HUES48 (cell line): Measurements from ENCODE around the gene KIF20A.
A peak's percentile ranks its signal among the peaks of the same experiment; 100 is the strongest.

Experiments
- H3K27ac ChIP-seq: one replicate; pipeline ENCODE4 v1.7.0; 2013; ENCODE audit warnings: low read depth, low read length, inconsistent platforms
- H3K27me3 ChIP-seq: 2 replicates; pipeline ENCODE4 v1.6.1; 2013; ENCODE audit warnings: mild to moderate bottlenecking, low read length; ENCODE audit not compliant: control insufficient read depth, insufficient read depth
- H3K36me3 ChIP-seq: 2 replicates; pipeline ENCODE4 v1.6.1; 2013; ENCODE audit warnings: low read length; ENCODE audit not compliant: control insufficient read depth, insufficient read depth
- H3K4me1 ChIP-seq: 2 replicates; pipeline ENCODE4 v1.6.1; 2013; ENCODE audit warnings: mild to moderate bottlenecking, low read length; ENCODE audit not compliant: control insufficient read depth, insufficient read depth
- H3K4me3 ChIP-seq: 2 replicates; pipeline ENCODE4 v1.5.1; 2013; ENCODE audit warnings: mild to moderate bottlenecking, low read depth, low read length
- H3K9ac ChIP-seq: 2 replicates; pipeline ENCODE4 v1.6.1; 2013; ENCODE audit warnings: mild to moderate bottlenecking, low read depth, low read length, moderate library complexity
- H3K9me3 ChIP-seq: 2 replicates; pipeline ENCODE4 v1.6.1; 2013; ENCODE audit warnings: low read length; ENCODE audit not compliant: control insufficient read depth, insufficient read depth

KIF20A gene

DNA sequence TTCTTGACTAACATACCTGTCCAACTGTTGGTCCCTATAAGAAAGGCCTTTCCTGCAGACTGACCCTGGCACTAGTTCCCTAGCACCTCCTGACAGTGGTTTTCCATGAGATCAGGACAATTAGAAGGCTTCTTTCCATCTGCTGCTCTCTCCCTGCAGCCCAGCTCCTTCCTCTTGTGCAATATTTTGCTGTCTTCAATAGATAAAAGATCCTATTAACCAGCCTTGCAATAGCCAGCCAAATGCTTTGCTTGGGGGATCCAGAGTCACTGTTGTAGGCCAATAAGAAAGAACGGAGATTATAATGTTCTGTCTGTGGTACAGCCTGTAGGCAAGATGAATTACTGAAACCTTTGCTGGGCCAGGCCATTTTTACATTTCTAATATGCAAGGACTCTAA lies 21.3 kb upstream of the KIF20A start:
- Histone ChIP-seq H3K27ac (no peak overlapping the region), H3K9ac (no peak overlapping the region), H3K4me3 (no peak overlapping the region), H3K36me3 (peaks cover 62% of the 10 kb centered on the region), H3K9me3 (no peaks in the 10 kb centered on the region), H3K27me3 (no peaks in the 10 kb centered on the region), H3K4me1 (no peaks in the 10 kb centered on the region)

DNA sequence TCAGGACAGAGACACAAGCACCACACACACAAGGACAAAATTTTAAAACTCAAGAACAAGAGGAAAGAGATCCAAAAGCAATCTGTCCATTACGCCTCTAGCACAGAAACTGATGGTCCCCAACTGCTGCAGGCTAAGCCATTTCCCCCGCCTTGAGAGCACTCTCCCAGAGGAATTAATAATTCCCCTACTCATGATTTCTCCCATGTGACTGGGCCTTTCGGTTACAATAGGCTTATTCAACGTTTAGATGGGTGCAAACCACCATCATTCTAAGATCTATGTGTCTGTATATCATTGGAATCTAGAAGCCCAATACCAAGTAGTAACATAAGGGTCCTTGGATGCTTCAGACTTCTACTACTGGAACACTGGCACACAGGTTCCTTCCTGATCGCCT lies 19.2 kb upstream of the KIF20A start:
- Histone ChIP-seq H3K4me1 (no peaks in the 10 kb centered on the region), H3K9me3 (no peaks in the 10 kb centered on the region), H3K27ac (no peak overlapping the region), H3K9ac (no peak overlapping the region), H3K4me3 (no peak overlapping the region), H3K36me3 (peaks cover 83% of the 10 kb centered on the region), H3K27me3 (no peaks in the 10 kb centered on the region)

DNA sequence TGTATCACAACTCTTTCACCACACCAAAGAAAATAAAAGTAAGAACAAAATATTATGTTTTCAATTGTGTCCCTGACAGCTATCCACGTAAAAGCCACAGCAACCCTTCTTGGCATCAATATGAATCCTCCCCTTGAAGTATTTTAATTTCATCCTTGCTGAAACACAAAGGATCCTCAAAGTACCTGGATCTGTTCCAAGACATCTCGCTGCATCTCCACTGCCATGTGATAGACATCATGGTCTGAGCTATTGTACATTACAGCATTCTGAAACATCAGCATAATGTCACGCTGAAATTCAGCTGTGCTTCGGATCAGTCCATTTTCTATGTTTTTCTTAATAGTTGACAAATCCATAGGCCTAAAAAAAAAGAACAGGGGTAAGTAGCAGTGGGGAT lies 18.2 kb upstream of the KIF20A start:
- H3K4me1 ChIP-seq: no peaks in the 10 kb centered on the region
- H3K36me3 ChIP-seq: peaks cover 93% of the 10 kb centered on the region
- no peak overlapping the region for H3K9ac ChIP-seq
- no peak overlapping the region for H3K4me3 ChIP-seq
- H3K9me3 ChIP-seq: no peaks in the 10 kb centered on the region
- no peaks in the 10 kb centered on the region for H3K27me3 ChIP-seq
- no peak overlapping the region for H3K27ac ChIP-seq

DNA sequence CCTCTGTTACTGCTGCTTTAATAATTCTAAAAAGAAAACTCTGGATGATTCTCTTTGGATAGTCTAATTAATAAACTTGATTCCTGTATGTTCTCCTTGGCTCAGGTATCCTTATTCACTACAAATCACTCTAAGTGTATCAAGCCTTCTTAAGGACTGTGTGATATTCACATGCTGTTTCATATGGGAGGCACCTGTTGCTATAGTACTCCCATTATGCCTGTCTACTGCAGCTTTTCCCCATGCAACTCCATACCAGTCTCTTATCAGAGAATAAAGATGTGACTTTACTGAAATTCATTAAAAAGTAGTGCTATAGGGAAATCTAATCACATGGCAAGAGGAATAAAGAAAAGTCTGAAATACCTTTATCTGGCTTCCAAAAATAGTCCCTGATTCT lies 15.2 kb upstream of the KIF20A start:
- Histone ChIP-seq H3K27me3 (no peaks in the 10 kb centered on the region), H3K4me1 (no peaks in the 10 kb centered on the region), H3K4me3 (no peak overlapping the region), H3K27ac (no peak overlapping the region), H3K9ac (no peak overlapping the region), H3K9me3 (no peaks in the 10 kb centered on the region), H3K36me3 (peaks cover 100% of the 10 kb centered on the region)

DNA sequence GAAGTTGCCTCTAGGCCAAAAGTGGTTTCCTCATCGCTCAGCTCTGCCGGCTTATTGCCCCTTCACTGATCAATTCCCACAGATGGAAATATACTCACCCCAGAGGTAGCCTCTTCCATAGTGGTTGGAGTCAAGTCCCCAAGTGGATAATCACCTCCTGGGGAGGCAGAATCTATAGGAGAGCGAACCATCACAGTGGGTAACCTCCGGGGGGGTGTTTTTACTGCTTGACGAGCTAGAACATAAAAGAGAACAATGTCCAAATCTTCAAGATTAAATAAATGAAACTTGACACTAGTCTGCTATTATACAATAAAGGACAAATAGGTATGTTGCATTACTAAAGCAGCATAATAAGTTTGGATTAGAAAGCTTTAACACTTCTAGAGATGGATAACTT lies 9.8 kb upstream of the KIF20A start:
- Histone ChIP-seq H3K36me3 (peaks cover 99% of the 10 kb centered on the region), H3K27me3 (no peaks in the 10 kb centered on the region), H3K27ac (no peak overlapping the region), H3K9me3 (no peaks in the 10 kb centered on the region), H3K4me3 (no peak overlapping the region), H3K9ac (no peak overlapping the region), H3K4me1 (no peaks in the 10 kb centered on the region)

DNA sequence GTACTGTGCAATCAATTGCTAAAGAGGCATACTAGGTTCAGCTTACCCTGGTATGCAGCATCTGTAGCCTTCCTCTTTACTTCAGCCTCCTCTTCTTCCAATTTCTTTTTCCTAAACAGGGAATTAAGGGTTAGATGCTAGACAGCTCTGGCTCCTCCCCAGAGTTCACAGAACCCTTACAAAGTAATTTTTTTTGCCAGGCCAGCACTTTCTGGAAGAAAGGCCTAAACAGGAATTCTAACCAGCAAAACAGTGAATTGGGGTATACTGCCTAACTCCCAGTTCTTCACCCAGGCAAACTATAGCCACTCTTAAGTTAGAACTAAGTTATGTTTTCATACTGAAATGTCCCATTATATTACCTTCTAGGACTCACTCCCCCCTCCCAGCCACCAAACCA lies 8.6 kb upstream of the KIF20A start:
- Histone ChIP-seq H3K9me3 (no peaks in the 10 kb centered on the region), H3K9ac (no peak overlapping the region), H3K36me3 (peaks cover 99% of the 10 kb centered on the region), H3K4me3 (no peak overlapping the region), H3K27me3 (no peaks in the 10 kb centered on the region), H3K4me1 (no peaks in the 10 kb centered on the region), H3K27ac (no peak overlapping the region)

DNA sequence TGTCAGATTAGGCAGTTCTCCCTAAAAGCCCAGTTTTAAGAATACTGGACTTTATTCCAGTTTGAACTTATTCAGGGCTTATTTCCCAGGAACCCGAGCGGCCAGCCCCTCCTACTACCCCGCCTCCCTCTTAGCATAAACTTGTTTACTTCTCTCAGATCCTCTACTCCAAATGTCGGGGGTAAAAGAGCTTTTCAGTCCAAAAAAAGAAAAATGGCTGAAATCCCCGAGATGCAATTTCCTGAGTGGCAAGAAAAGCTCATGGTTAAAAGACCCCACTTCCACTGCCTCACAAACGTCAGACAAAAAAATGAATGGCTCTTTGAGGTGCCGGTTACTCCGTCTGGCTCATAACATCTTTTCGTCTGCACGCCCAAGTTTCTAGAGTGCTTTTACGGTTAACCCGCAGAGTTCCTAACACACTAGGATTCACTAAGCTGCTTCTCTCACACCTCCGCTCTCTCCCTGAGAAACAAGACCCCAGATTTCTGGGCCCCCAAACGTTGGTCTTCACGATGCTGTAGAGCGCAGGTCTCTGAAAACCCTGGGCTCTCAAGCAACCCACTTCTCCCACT lies 884 bp upstream of the KIF20A start:
- H3K4me1 ChIP-seq: 0 out of 2 replicates have a peak, but pooled peaks cover 3% of the 10 kb centered on the region
- H3K9me3 ChIP-seq: no peaks in the 10 kb centered on the region
- peaks cover 60% of the 10 kb centered on the region for H3K36me3 ChIP-seq
- peak overlapping the region; percentile 85 for H3K9ac ChIP-seq
- no peaks in the 10 kb centered on the region for H3K27me3 ChIP-seq
- peak overlapping the region; percentile 92 for H3K27ac ChIP-seq
- H3K4me3 ChIP-seq: peak overlapping the region; percentile 87

DNA sequence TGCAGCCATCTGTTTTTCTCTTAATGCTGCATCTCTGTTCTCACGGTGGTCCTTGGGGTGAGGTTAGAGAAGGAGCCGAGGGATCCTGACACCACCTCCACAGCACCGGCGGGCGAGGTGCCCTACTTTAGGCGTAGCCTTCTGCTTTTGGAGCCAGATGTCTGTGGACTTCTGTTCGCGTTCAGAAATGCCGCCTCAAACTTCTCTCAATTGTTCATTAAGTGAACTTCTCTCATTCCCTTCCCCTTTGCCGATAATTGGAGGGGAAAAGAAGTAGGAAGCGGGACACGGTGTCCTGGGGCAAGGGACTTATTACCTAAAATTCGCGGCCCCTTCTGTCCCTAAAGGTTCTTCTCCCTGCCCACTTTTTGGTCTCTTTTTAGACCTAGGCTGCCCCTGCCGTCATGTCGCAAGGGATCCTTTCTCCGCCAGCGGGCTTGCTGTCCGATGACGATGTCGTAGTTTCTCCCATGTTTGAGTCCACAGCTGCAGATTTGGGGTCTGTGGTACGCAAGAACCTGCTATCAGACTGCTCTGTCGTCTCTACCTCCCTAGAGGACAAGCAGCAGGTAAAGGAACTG lies 455 bp downstream of the KIF20A start:
- H3K9ac ChIP-seq: peak overlapping the region; percentile 88
- peak overlapping the region; percentile 87 for H3K4me3 ChIP-seq
- peak overlapping the region; percentile 92 for H3K27ac ChIP-seq
- peaks cover 60% of the 10 kb centered on the region for H3K36me3 ChIP-seq
- H3K4me1 ChIP-seq: 0 out of 2 replicates have a peak, but pooled peaks cover 3% of the 10 kb centered on the region
- no peaks in the 10 kb centered on the region for H3K27me3 ChIP-seq
- no peaks in the 10 kb centered on the region for H3K9me3 ChIP-seq

DNA sequence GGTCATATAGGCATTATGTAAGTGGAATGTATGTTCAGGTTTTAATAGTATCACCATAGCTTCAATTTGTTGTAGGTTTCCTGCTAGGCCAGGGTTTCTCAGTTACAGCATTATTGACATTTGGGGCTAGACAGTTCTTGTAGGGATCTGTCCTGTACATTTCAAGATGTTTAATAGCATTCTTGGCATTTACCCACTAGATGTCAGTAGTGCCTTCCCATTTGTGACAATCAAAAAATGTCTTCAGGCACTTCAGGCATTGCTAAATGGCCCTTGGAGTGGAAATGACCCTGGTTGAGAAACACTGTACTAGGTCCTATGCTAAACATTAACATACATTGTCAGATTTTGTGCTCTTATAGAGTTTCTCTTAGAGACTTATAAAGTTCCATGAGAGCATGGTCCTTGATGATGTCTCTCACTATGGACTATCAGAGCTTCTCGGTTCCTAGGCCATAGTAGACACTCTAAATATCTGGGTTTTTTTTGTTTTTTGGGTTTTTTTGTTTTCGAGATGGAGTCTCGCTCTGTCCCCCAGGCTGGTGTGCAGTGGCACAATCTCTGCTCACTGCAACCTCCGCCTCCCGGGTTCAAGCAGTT lies 1.4 kb downstream of the KIF20A start:
- Histone ChIP-seq H3K9ac (0 out of 2 replicates have a peak overlapping the region, but pooled peaks have one; percentile 88), H3K27me3 (no peaks in the 10 kb centered on the region), H3K4me1 (0 out of 2 replicates have a peak, but pooled peaks cover 3% of the 10 kb centered on the region), H3K4me3 (peak overlapping the region; percentile 87), H3K27ac (no peak overlapping the region), H3K36me3 (peaks cover 60% of the 10 kb centered on the region), H3K9me3 (no peaks in the 10 kb centered on the region)

DNA sequence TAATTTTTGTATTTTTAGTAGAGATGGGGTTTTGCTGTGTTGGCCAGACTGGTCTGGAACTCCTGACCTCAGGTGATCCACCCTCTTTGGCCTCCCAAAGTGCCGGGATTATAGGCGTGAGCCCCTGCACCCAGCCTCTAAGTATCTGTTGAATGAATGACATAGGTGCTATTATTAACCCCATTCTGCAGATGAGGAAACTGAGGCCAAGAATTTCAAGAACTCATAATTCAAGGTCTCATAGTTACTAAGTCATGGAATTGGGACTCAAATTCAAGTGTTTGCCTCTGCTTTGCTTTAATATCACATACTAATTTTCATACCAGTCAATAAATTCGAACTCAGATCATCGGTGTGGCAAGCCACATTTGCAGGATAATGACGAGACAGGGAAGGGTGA lies 1.9 kb downstream of the KIF20A start:
- Histone ChIP-seq H3K27ac (no peak overlapping the region), H3K9ac (no peak overlapping the region)

DNA sequence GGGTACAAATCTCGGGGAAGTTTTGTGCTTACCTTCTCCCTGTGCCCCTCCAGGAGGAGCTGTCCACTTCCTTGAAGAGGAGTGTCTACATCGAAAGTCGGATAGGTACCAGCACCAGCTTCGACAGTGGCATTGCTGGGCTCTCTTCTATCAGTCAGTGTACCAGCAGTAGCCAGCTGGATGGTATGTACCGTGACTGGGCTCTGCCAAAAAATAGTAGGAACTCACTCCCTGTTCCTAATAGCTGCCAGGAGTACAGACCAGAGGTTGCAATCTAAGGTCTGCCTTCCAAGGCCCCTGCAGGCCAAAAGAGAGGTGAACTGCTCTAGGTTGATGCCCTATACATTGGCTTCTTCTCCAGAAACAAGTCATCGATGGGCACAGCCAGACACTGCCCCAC lies 3.9 kb downstream of the KIF20A start:
- Histone ChIP-seq H3K36me3 (peaks cover 69% of the 10 kb centered on the region), H3K27me3 (no peaks in the 10 kb centered on the region), H3K27ac (no peak overlapping the region), H3K4me3 (no peak overlapping the region), H3K4me1 (0 out of 2 replicates have a peak, but pooled peaks cover 3% of the 10 kb centered on the region), H3K9ac (no peak overlapping the region), H3K9me3 (no peaks in the 10 kb centered on the region)

More for the DNA sequence above, 1.9 kb downstream of the KIF20A start:
- H3K27me3 ChIP-seq: no peaks in the 10 kb centered on the region
- no peaks in the 10 kb centered on the region for H3K9me3 ChIP-seq
- H3K4me1 ChIP-seq: 0 out of 2 replicates have a peak, but pooled peaks cover 3% of the 10 kb centered on the region
- peaks cover 60% of the 10 kb centered on the region for H3K36me3 ChIP-seq
- H3K4me3 ChIP-seq: no peak overlapping the region
